GM18507 (cell line): ENCODE data around the gene RIOK2.
A peak's percentile ranks its signal among the peaks of the same experiment; 100 is the strongest.

Experiments used
- DNase-seq: peaks from one replicate; pipeline ENCODE4 v3.0.0; 2011; ENCODE audit warnings: low read depth; ENCODE audit not compliant: insufficient read length; ENCODE audit errors: extremely low spot score
- FAIRE-seq: peaks from 2 replicates; lab custom pipeline; 2011; peaks lifted over from hg19 to GRCh38; lab: Jason Lieb, UNC

Gene RIOK2

GRCh38 chr5:97131921-97132320, 51.1 kb downstream of the RIOK2 start:
- FAIRE-seq, result no peak
- no peak for DNase-seq

- no peak for FAIRE-seq
These were observed 51.8 kb downstream of the RIOK2 start for GRCh38 chr5:97131139-97131710.

GRCh38 chr5:97127727-97128126, 55.3 kb downstream of the RIOK2 start:
- DNase-seq (no peak), FAIRE-seq (no peak)

More at GRCh38 chr5:97131139-97131710, 51.8 kb downstream of the RIOK2 start:
- DNase-seq, result no peak

GRCh38 chr5:97125125-97125683, 57.8 kb downstream of the RIOK2 start:
- DNase-seq (no peak), FAIRE-seq (no peak)

- DNase-seq, result no peak
- FAIRE-seq, result no peak
These were observed 58.7 kb downstream of the RIOK2 start for GRCh38 chr5:97124335-97124734.

- DNase-seq (no peak), FAIRE-seq (no peak)
These were observed 61.2 kb downstream of the RIOK2 start for GRCh38 chr5:97121848-97122247.

- FAIRE-seq (no peak), DNase-seq (no peak)
These were observed 62.9 kb downstream of the RIOK2 start for GRCh38 chr5:97120195-97120594.

- FAIRE-seq (no peak), DNase-seq (no peak)
These were observed 64.0 kb downstream of the RIOK2 start for GRCh38 chr5:97119007-97119390.

- DNase-seq, result no peak
These were observed 64.6 kb downstream of the RIOK2 start for GRCh38 chr5:97118261-97119006.

GRCh38 chr5:97115932-97116331, 67.1 kb downstream of the RIOK2 start:
- DNase-seq (no peak), FAIRE-seq (no peak)

More at GRCh38 chr5:97118261-97119006, 64.6 kb downstream of the RIOK2 start:
- peak; percentile 29 for FAIRE-seq

GRCh38 chr5:97112230-97112629, 70.8 kb downstream of the RIOK2 start:
- no peak for DNase-seq
- no peak for FAIRE-seq

GRCh38 chr5:97111616-97112015, 71.4 kb downstream of the RIOK2 start:
- FAIRE-seq (no peak), DNase-seq (no peak)

GRCh38 chr5:97111004-97111403, 72.0 kb downstream of the RIOK2 start:
- DNase-seq (no peak), FAIRE-seq (no peak)
